MM.1S (cell line): ENCODE results near the gene LRMDA.

Experiments used
- CTCF ChIP-seq: fragments of 300-600 bp; sonication (generic); IDR thresholded peaks from 2 replicates; pipeline ENCODE4 v1.5.1; 2016; ENCODE audit warnings: antibody characterized with exemption, low read length, mixed read lengths
- EZH2 ChIP-seq: fragments of 300-600 bp; sonication (generic); optimal IDR thresholded peaks from 2 replicates; pipeline ENCODE3; 2017; ENCODE audit warnings: low read depth, mild to moderate bottlenecking, antibody characterized with exemption, low read length, mixed read lengths

GRCh38 chr10:75803816-75804552, 372.6 kb downstream of the LRMDA start:
- TF ChIP-seq EZH2 = no peak
- no peak for TF ChIP-seq CTCF
